ENCODE data around the gene ABLIM3. TPM values are rescaled to one million over a fixed set of nuclear protein-coding genes. Genes with fewer than 3 reads are reported as not detected.

Gene ABLIM3
- total and polyA plus RNA-seq, 2 experiments from 2014 or later, result 0.19 to 2.2 TPM

DNA sequence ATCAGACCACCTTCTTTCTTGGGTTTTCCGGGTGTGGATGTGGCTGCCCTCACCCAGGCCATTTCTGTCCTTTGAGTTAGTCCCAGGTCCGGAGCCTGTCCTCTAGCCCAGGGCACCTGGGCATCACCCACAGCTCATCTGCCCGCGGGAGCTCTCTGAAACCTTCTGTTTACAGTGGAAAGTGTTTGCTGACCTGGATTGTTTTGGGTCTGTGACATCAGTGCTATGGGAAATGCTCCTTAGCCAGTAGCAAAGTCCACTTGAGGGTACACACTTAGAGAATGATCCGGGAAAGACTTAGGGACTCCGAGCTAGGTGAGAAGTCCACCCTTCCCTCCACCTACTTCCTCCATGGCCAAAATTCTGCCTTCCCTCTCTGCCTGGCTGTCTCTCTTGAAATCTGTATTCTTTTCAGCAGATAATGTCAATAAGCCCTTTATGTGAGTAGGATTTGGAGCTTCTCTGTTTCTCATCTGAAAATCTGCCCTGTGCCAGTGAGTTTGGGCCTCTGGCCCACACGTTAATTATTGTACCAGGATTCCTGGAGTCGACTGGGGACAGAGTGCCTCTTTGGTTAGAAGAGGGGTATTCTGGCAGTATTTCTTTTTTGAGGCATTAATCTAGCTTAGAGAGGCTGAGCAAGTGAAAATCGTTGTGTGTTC, 19.9 kb downstream of the ABLIM3 start:
- no peak overlapping the region for H3K4me3 Mint-ChIP-seq
- DNase-seq (ENCODE audit: low spot score), result no peak
- Histone ChIP-seq H3K79me2 (replicated peaks; ENCODE audit: insufficient read depth) (no peaks in the 10 kb centered on the region), H4K20me1 (replicated peaks; ENCODE audit: insufficient read depth) (no peaks in the 10 kb centered on the region), H3K36me3 (ENCODE audit: insufficient read depth) (no peaks in the 10 kb centered on the region), H3K4me3 (no peak overlapping the region), H3F3A (replicated peaks; ENCODE audit: low read depth) (no peaks in the 10 kb centered on the region), H3K9me2 (ENCODE audit: insufficient read depth) (no peaks in the 10 kb centered on the region), H3K27me3 (ENCODE audit: insufficient read depth) (no peaks in the 10 kb centered on the region), H3K27ac (ENCODE audit: low read depth) (no peak overlapping the region), H3K4me2 (no peak overlapping the region), H3K4me1 (ENCODE audit: insufficient read depth) (no peaks in the 10 kb centered on the region), H2AFZ (no peak overlapping the region)
- H3K27ac Mint-ChIP-seq, result no peak overlapping the region
- no peaks in the 10 kb centered on the region for H3K36me3 Mint-ChIP-seq (ENCODE audit: low read depth)
- no peaks in the 10 kb centered on the region for H3K9me3 Mint-ChIP-seq
- no peaks in the 10 kb centered on the region for H3K27me3 Mint-ChIP-seq (ENCODE audit: insufficient read depth, low read depth, poor library complexity)
- no peak for TF ChIP-seq ZNF331 (CRISPR knock-in tag; IDR thresholded peaks at IDR 0.05; ENCODE audit: low read depth)
- ATAC-seq, result no peak
- no peaks in the 10 kb centered on the region for H3K4me1 Mint-ChIP-seq

DNA sequence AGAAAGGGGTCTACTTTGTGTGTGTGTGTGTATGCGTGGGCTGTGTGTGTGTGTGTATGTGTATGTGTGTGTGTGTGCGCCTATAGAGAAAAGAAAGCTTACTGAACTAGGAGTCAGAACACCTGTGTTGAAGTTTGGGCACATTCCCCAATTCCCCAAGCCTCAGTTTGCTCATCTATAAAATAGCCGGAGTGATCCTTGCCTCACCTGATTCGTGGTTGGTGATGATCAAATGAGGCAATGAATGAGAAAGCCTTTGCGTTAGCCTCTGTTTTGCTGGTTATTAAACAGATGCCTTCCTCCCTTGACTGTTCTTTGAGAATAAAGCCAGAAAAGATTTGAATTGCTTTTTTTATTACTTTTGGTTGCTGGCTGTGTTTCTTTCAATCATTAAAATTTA, 20.6 kb downstream of the ABLIM3 start:
- Histone ChIP-seq H3K27me3 (ENCODE audit: insufficient read depth) (no peaks in the 10 kb centered on the region), H4K20me1 (replicated peaks; ENCODE audit: insufficient read depth) (no peaks in the 10 kb centered on the region), H3F3A (replicated peaks; ENCODE audit: low read depth) (no peaks in the 10 kb centered on the region), H3K4me1 (ENCODE audit: insufficient read depth) (no peaks in the 10 kb centered on the region), H3K79me2 (replicated peaks; ENCODE audit: insufficient read depth) (no peaks in the 10 kb centered on the region), H3K27ac (ENCODE audit: low read depth) (no peak overlapping the region), H3K9me2 (ENCODE audit: insufficient read depth) (peaks cover 2% of the 10 kb centered on the region; the same call in 1 of the 2 replicates), H3K4me2 (no peak overlapping the region), H3K36me3 (ENCODE audit: insufficient read depth) (no peaks in the 10 kb centered on the region), H2AFZ (no peak overlapping the region), H3K4me3 (no peak overlapping the region)
- H3K4me3 Mint-ChIP-seq, result no peak overlapping the region
- ATAC-seq (no peak), DNase-seq (ENCODE audit: low spot score) (no peak)
- H3K4me1 Mint-ChIP-seq, result no peaks in the 10 kb centered on the region
- H3K9me3 Mint-ChIP-seq, result no peaks in the 10 kb centered on the region
- no peak overlapping the region for H3K27ac Mint-ChIP-seq
- no peaks in the 10 kb centered on the region for H3K27me3 Mint-ChIP-seq (ENCODE audit: insufficient read depth, low read depth, poor library complexity)
- TF ChIP-seq POLR2AphosphoS5 (IDR thresholded peaks at IDR 0.05; ENCODE audit: low read depth) (no peak), STAT1 (IDR thresholded peaks at IDR 0.05; ENCODE audit: unreplicated experiment) (no peak), JUNB (IDR thresholded peaks at IDR 0.05; ENCODE audit: unreplicated experiment) (no peak), NANOG (IDR thresholded peaks at IDR 0.05; ENCODE audit: borderline replicate concordance) (no peak), EZH2 (IDR thresholded peaks at IDR 0.05; ENCODE audit: low read depth, unreplicated experiment) (no peak), EZH2phosphoT487 (IDR thresholded peaks at IDR 0.05; ENCODE audit: unreplicated experiment) (no peak)
- TF ChIP-seq, protein P1, sequence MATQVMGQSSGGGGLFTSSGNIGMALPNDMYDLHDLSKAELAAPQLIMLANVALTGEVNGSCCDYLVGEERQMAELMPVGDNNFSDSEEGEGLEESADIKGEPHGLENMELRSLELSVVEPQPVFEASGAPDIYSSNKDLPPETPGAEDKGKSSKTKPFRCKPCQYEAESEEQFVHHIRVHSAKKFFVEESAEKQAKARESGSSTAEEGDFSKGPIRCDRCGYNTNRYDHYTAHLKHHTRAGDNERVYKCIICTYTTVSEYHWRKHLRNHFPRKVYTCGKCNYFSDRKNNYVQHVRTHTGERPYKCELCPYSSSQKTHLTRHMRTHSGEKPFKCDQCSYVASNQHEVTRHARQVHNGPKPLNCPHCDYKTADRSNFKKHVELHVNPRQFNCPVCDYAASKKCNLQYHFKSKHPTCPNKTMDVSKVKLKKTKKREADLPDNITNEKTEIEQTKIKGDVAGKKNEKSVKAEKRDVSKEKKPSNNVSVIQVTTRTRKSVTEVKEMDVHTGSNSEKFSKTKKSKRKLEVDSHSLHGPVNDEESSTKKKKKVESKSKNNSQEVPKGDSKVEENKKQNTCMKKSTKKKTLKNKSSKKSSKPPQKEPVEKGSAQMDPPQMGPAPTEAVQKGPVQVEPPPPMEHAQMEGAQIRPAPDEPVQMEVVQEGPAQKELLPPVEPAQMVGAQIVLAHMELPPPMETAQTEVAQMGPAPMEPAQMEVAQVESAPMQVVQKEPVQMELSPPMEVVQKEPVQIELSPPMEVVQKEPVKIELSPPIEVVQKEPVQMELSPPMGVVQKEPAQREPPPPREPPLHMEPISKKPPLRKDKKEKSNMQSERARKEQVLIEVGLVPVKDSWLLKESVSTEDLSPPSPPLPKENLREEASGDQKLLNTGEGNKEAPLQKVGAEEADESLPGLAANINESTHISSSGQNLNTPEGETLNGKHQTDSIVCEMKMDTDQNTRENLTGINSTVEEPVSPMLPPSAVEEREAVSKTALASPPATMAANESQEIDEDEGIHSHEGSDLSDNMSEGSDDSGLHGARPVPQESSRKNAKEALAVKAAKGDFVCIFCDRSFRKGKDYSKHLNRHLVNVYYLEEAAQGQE (IDR thresholded peaks at IDR 0.05; ENCODE audit: unreplicated experiment), result no peak
- H3K36me3 Mint-ChIP-seq (ENCODE audit: low read depth), result no peaks in the 10 kb centered on the region

Measured in GM23338 (cell line).